ENCODE results near the gene NEXMIF.
A peak's percentile ranks its signal among the peaks of the same experiment; 100 is the strongest.
"Not testable (repeated sequence)": the region's sequence is repeated elsewhere in the genome, so short reads cannot be mapped to it uniquely, and the experiment has no call there.

The NEXMIF gene

GRCh38 chrX:74925225-74926088, at the start of gene NEXMIF:
Gene NEXMIF (minus strand): TSS chrX:74925452.
- DNase-seq (ENCODE audit: low spot score), result peak; percentile 8

GRCh38 chrX:74961962-74962361, 36.7 kb upstream of the NEXMIF start:
- not testable (repeated sequence) for DNase-seq (ENCODE audit: low spot score)

- no peak for DNase-seq (ENCODE audit: low spot score)
Observed at GRCh38 chrX:74949717-74950116, 24.5 kb upstream of the NEXMIF start.

- DNase-seq (ENCODE audit: low spot score), result no peak
Observed at GRCh38 chrX:74940414-74940813, 15.2 kb upstream of the NEXMIF start.

GRCh38 chrX:74931214-74931613, 6.0 kb upstream of the NEXMIF start:
- DNase-seq (ENCODE audit: low spot score), result no peak

GRCh38 chrX:74924449-74925224, 615 bp downstream of the NEXMIF start:
- no peak for DNase-seq (ENCODE audit: low spot score)

GRCh38 chrX:74923942-74924448, 1.3 kb downstream of the NEXMIF start:
- DNase-seq (ENCODE audit: low spot score), result no peak

- no peak for DNase-seq (ENCODE audit: low spot score)
Observed at GRCh38 chrX:74922922-74923543, 2.2 kb downstream of the NEXMIF start.

GRCh38 chrX:74911494-74911893, 13.8 kb downstream of the NEXMIF start:
- no peak for DNase-seq (ENCODE audit: low spot score)

GRCh38 chrX:74906417-74906816, 18.8 kb downstream of the NEXMIF start:
- no peak for DNase-seq (ENCODE audit: low spot score)

- DNase-seq (ENCODE audit: low spot score), result no peak
Observed at GRCh38 chrX:74902806-74903205, 22.4 kb downstream of the NEXMIF start.

GRCh38 chrX:74892561-74892960, 32.7 kb downstream of the NEXMIF start:
- no peak for DNase-seq (ENCODE audit: low spot score)

- DNase-seq (ENCODE audit: low spot score), result no peak
Observed at GRCh38 chrX:74890676-74891430, 34.4 kb downstream of the NEXMIF start.

GRCh38 chrX:74882383-74882782, 42.9 kb downstream of the NEXMIF start:
- DNase-seq (ENCODE audit: low spot score), result not testable (repeated sequence)

- no peak for DNase-seq (ENCODE audit: low spot score)
Observed at GRCh38 chrX:74865725-74866124, 59.5 kb downstream of the NEXMIF start.

GRCh38 chrX:74853255-74853654, 72.0 kb downstream of the NEXMIF start:
- DNase-seq (ENCODE audit: low spot score), result no peak

GRCh38 chrX:74835566-74835965, 89.7 kb downstream of the NEXMIF start:
- no peak for DNase-seq (ENCODE audit: low spot score)

GRCh38 chrX:74819797-74820196, 105.5 kb downstream of the NEXMIF start:
- DNase-seq (ENCODE audit: low spot score), result not testable (repeated sequence)

- DNase-seq (ENCODE audit: low spot score), result peak; percentile 36
Observed at GRCh38 chrX:74814681-74815080, 110.6 kb downstream of the NEXMIF start.

GRCh38 chrX:74804574-74804973, 120.7 kb downstream of the NEXMIF start:
- DNase-seq (ENCODE audit: low spot score), result no peak

- DNase-seq (ENCODE audit: low spot score), result no peak
Observed at GRCh38 chrX:74800062-74800461, 125.2 kb downstream of the NEXMIF start.
